Astrocyte (in vitro differentiated cells and primary cell): ENCODE measurements around the gene OSBP2. TPM values are rescaled to one million over a fixed set of nuclear protein-coding genes. Genes with fewer than 3 reads are reported as not detected.

ENCODE experiments used
- DNase-seq: peaks from one replicate; pipeline ENCODE4 v3.0.0-alpha.2; 2010; ENCODE audit warnings: low read depth
- FAIRE-seq: peaks from 2 replicates; lab custom pipeline; 2011; peaks lifted over from hg19 to GRCh38; lab: Jason Lieb, UNC
- H2AFZ ChIP-seq: 2 replicates; pipeline ENCODE4 v1.6.0; 2012; ENCODE audit warnings: low read depth, low read length, inconsistent platforms
- H3K27ac ChIP-seq: 2 replicates; pipeline ENCODE4 v1.5.1; 2011; ENCODE audit warnings: low read depth, low read length, inconsistent platforms
- H3K27me3 ChIP-seq: 2 replicates; pipeline ENCODE4 v1.6.0; 2011; ENCODE audit warnings: low read length, inconsistent platforms; ENCODE audit not compliant: insufficient read depth
- H3K36me3 ChIP-seq: 2 replicates; pipeline ENCODE4 v1.5.1; 2011; ENCODE audit warnings: low read length, inconsistent platforms; ENCODE audit not compliant: insufficient read depth
- H3K4me1 ChIP-seq: 2 replicates; pipeline ENCODE4 v1.5.1; 2011; ENCODE audit warnings: low read length, inconsistent platforms; ENCODE audit not compliant: insufficient read depth
- H3K4me2 ChIP-seq: 2 replicates; pipeline ENCODE4 v1.6.0; 2012; ENCODE audit warnings: low read length, inconsistent platforms
- H3K4me3 ChIP-seq: 2 replicates; pipeline ENCODE4 v1.5.1; 2011; ENCODE audit warnings: low read depth, mild to moderate bottlenecking, low read length, inconsistent platforms; ENCODE audit not compliant: insufficient read depth
- H3K79me2 ChIP-seq: 2 replicates; pipeline ENCODE4 v1.6.0; 2012; ENCODE audit warnings: mild to moderate bottlenecking, low read length, inconsistent platforms; ENCODE audit not compliant: insufficient read depth
- H3K9ac ChIP-seq: 2 replicates; pipeline ENCODE4 v1.6.0; 2012; ENCODE audit warnings: mild to moderate bottlenecking, low read length, inconsistent platforms
- H3K9me3 ChIP-seq: 2 replicates; pipeline ENCODE4 v1.5.1; 2012; ENCODE audit warnings: low read depth, mild to moderate bottlenecking, low read length, inconsistent platforms; ENCODE audit not compliant: insufficient read depth
- H4K20me1 ChIP-seq: 2 replicates; pipeline ENCODE4 v1.6.0; 2012; ENCODE audit warnings: low read length, inconsistent platforms; ENCODE audit not compliant: insufficient read depth
- H3K27ac Mint-ChIP-seq: one replicate; pipeline ENCODE4 v1.8.0; 2021; ENCODE audit warnings: mild to moderate bottlenecking, mixed read lengths; ENCODE audit not compliant: unreplicated experiment
- H3K27me3 Mint-ChIP-seq: one replicate; pipeline ENCODE4 v1.8.0; 2021; ENCODE audit warnings: low read depth, mixed read lengths; ENCODE audit not compliant: unreplicated experiment
- H3K36me3 Mint-ChIP-seq: one replicate; pipeline ENCODE4 v1.8.0; 2021; ENCODE audit warnings: low read depth, mixed read lengths; ENCODE audit not compliant: unreplicated experiment
- H3K4me1 Mint-ChIP-seq: one replicate; pipeline ENCODE4 v1.8.0; 2021; ENCODE audit warnings: low read depth, mixed read lengths; ENCODE audit not compliant: unreplicated experiment
- H3K4me3 Mint-ChIP-seq: one replicate; pipeline ENCODE4 v1.8.0; 2021; ENCODE audit warnings: mild to moderate bottlenecking, moderate library complexity, mixed read lengths; ENCODE audit not compliant: unreplicated experiment
- H3K9me3 Mint-ChIP-seq: one replicate; pipeline ENCODE4 v1.8.0; 2021; ENCODE audit warnings: mild to moderate bottlenecking, mixed read lengths; ENCODE audit not compliant: unreplicated experiment
- CTCF ChIP-seq: IDR thresholded peaks from 2 replicates; pipeline ENCODE4 v1.5.1; 2011; ENCODE audit warnings: low read depth, mild to moderate bottlenecking, inconsistent platforms, low read length, moderate library complexity; ENCODE audit not compliant: insufficient read depth
- EZH2 ChIP-seq: IDR thresholded peaks from 2 replicates; pipeline ENCODE4 v1.6.1; 2012; ENCODE audit warnings: mild to moderate bottlenecking, low read length, inconsistent platforms; ENCODE audit not compliant: insufficient read depth
- total RNA-seq: library from RNA; stranded (reverse); gene quantifications from 2 replicates; pipeline ENCODE4 v1.2.1, GENCODE V29; 2021

Gene OSBP2
- total RNA-seq, 1 donor from 2014 or later: 0.48 TPM

- TF ChIP-seq CTCF: no peak
- TF ChIP-seq EZH2: no peak
- DNase-seq (peak; percentile 12), FAIRE-seq (no peak)
- Histone ChIP-seq H3K4me1 (peaks cover 22% of the 10 kb centered on the region), H3K79me2 (no peaks in the 10 kb centered on the region), H3K36me3 (no peaks in the 10 kb centered on the region), H2AFZ (no peak overlapping the region), H3K4me2 (no peak overlapping the region), H3K4me3 (no peak overlapping the region), H3K9me3 (no peaks in the 10 kb centered on the region), H3K9ac (no peak overlapping the region), H4K20me1 (peaks cover 18% of the 10 kb centered on the region), H3K27ac (no peak overlapping the region), H3K27me3 (peaks cover 15% of the 10 kb centered on the region)
- no peaks in the 10 kb centered on the region for H3K36me3 Mint-ChIP-seq
- peaks cover 6% of the 10 kb centered on the region for H3K9me3 Mint-ChIP-seq
- H3K4me3 Mint-ChIP-seq: no peak overlapping the region
- H3K27ac Mint-ChIP-seq: no peak overlapping the region
- peaks cover 31% of the 10 kb centered on the region for H3K27me3 Mint-ChIP-seq
- H3K4me1 Mint-ChIP-seq: peaks cover 33% of the 10 kb centered on the region
Observed at GRCh38 chr22:30804626-30805025, 110.0 kb downstream of the OSBP2 start.

GRCh38 chr22:30806391-30806861 is 111.8 kb downstream of the OSBP2 start:
- H3K27me3 Mint-ChIP-seq: peaks cover 18% of the 10 kb centered on the region
- H3K36me3 Mint-ChIP-seq: no peaks in the 10 kb centered on the region
- no peaks in the 10 kb centered on the region for H3K9me3 Mint-ChIP-seq
- no peak overlapping the region for H3K4me3 ChIP-seq
- H2AFZ ChIP-seq: no peak overlapping the region
- DNase-seq (peak; percentile 83), FAIRE-seq (no peak)
- peaks cover 18% of the 10 kb centered on the region for H4K20me1 ChIP-seq
- H3K4me1 ChIP-seq: peaks cover 22% of the 10 kb centered on the region
- no peak overlapping the region for H3K9ac ChIP-seq
- peaks cover 34% of the 10 kb centered on the region for H3K4me1 Mint-ChIP-seq
- H3K27ac ChIP-seq: no peak overlapping the region
- peak overlapping the region; percentile 32 for H3K4me2 ChIP-seq
- TF ChIP-seq CTCF (no peak), EZH2 (no peak)
- no peaks in the 10 kb centered on the region for H3K36me3 ChIP-seq
- peaks cover 2% of the 10 kb centered on the region for H3K27me3 ChIP-seq
- no peak overlapping the region for H3K4me3 Mint-ChIP-seq
- no peaks in the 10 kb centered on the region for H3K79me2 ChIP-seq
- H3K9me3 ChIP-seq: no peaks in the 10 kb centered on the region
- H3K27ac Mint-ChIP-seq: no peak overlapping the region

- Histone ChIP-seq H3K4me2 (no peak overlapping the region), H2AFZ (no peak overlapping the region), H3K9me3 (no peaks in the 10 kb centered on the region), H3K36me3 (no peaks in the 10 kb centered on the region), H3K79me2 (no peaks in the 10 kb centered on the region), H3K4me3 (no peak overlapping the region), H3K4me1 (peaks cover 13% of the 10 kb centered on the region), H3K27me3 (no peaks in the 10 kb centered on the region), H4K20me1 (peaks cover 2% of the 10 kb centered on the region), H3K27ac (no peak overlapping the region), H3K9ac (no peak overlapping the region)
- no peak for FAIRE-seq
- Mint-ChIP-seq H3K27ac (peak overlapping the region; percentile 34), H3K27me3 (peaks cover 10% of the 10 kb centered on the region), H3K36me3 (no peaks in the 10 kb centered on the region), H3K4me1 (peaks cover 29% of the 10 kb centered on the region), H3K9me3 (no peaks in the 10 kb centered on the region), H3K4me3 (peak overlapping the region; percentile 29)
- TF ChIP-seq CTCF (no peak), EZH2 (no peak)
- DNase-seq: peak; percentile 78
Observed at GRCh38 chr22:30809086-30809485, 114.4 kb downstream of the OSBP2 start.
